ENCODE data around the gene ZFHX3.
A peak's percentile ranks its signal among the peaks of the same experiment; 100 is the strongest.

The ZFHX3 gene

GRCh38 chr16:73037845-73038570 lies 9.9 kb downstream of the ZFHX3 start:
- DNase-seq, result no peak

DNA sequence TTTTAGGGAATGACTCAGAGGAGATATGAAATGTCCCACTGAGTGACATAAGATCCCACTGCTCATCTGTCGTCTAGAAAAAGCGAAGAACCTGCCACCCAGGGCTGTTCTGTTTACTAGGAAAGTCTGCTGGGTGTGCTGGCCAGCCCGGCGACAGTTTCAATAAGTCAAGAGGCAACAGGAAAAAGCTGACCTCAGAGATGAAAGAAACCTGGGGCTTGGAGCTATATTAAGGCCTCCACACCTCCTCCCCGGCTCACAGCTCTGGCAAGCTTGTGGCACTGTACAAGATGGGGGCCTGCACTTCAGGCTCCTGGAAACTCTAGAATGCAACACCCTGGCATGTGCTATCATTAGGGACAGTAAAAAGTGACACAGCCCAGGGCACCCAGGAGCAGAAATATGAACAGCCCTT lies 10.6 kb downstream of the ZFHX3 start:
- no peak for DNase-seq

GRCh38 chr16:73036074-73036826 lies 11.7 kb downstream of the ZFHX3 start:
- DNase-seq, result no peak

DNA sequence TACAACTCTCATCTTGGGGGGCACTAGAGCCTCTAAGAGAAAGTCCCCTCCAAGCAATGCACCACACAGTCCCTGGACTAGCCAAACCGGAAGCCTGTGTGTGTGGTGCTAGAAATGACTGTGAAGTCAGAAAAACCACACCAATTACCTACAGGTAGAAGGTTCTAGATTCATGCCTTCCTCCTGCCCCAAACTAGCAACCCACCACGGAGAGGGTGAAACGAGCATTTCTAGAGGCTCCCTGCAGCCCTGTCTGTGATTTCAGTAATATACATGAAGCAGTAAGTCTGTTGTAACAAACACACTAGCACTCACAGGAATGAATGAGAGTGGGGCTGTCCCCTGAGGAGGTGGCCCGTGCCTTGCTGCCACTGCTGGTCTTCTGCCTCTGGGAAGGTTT lies 13.6 kb downstream of the ZFHX3 start:
- DNase-seq, result no peak

GRCh38 chr16:73033271-73033998 lies 14.5 kb downstream of the ZFHX3 start:
- no peak for DNase-seq

DNA sequence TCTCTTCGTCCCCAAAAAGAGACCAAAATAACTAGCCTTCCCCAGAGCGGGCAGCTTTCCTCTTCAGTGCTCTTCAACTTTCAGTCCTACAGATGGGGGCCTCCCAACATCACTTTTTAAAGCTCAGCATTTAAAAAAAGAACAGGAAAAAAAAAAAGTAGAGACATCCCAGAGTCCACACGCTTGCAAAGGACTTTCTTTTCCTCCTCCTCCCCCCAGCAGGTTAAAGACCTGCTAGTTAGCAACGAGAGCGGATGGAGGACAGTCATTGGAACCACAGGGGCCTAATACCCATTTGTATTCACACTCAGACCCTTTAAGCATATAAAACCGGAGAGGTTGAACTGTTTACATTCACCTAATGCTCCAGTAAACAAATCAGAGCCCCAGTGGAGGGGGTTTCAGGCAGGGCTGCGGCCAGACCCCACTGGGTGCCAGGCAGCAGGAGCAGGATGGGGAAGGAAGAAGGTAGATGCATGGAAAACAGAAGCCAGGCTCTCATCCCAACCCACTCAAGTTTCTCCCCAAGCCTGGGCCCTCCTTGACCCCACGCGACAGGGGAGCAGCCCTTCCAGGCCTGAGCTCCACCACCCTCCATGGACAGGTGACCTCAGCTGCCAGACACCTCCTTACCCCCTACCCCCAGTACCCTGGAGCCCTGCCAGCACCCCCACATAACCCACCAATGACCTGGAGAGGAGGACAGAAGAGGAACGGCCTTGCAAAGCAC lies 15.2 kb downstream of the ZFHX3 start:
- peak; percentile 35 for DNase-seq

- no peak for DNase-seq
Measured at GRCh38 chr16:73031984-73032383, 15.9 kb downstream of the ZFHX3 start.

GRCh38 chr16:73031155-73031866 lies 16.6 kb downstream of the ZFHX3 start:
- DNase-seq, result no peak

GRCh38 chr16:73028721-73029361 lies 19.1 kb downstream of the ZFHX3 start:
- DNase-seq, result no peak

DNA sequence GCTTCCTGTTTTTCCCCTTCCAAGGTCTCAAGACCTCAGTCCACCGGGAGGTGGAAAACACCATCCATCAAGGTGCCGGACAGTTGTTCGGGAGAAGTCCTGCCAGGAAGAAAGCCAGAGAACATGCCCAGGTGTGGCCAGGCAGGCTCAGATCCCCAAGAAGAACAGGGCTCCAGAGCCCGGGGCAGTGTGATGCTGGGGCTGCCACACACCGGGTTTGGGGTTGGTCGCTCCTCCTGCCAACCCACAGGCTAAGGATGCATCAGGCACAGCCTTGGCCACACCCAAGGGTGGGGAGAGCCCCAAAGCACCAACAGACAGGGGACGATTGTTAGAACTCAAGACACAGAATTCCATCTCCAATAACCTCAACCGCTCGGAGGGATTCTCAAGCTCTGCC lies 19.7 kb downstream of the ZFHX3 start:
- DNase-seq, result no peak

GRCh38 chr16:73027685-73028111 lies 20.2 kb downstream of the ZFHX3 start:
- DNase-seq, result no peak

- DNase-seq, result no peak
Measured at GRCh38 chr16:73026754-73027684, 20.9 kb downstream of the ZFHX3 start.

DNA sequence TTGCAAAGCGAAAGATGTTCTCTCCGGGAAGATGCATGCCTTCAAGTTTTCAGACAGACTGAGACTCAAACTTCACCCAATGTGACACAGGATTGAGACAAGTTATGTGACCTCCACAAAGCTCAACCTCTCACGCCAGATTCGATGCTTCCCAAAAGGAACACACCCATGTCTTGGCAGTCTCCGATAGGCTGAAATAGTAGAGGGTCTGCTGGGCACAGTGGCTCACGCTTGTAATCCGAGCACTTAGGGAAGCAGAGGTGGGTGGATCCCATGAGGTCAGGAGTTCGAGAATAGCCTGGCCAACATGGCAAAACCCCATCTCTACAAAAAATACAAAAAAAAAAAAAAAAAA lies 22.1 kb downstream of the ZFHX3 start:
- DNase-seq, result no peak

GRCh38 chr16:73025151-73025855 lies 22.6 kb downstream of the ZFHX3 start:
- DNase-seq, result no peak

DNA sequence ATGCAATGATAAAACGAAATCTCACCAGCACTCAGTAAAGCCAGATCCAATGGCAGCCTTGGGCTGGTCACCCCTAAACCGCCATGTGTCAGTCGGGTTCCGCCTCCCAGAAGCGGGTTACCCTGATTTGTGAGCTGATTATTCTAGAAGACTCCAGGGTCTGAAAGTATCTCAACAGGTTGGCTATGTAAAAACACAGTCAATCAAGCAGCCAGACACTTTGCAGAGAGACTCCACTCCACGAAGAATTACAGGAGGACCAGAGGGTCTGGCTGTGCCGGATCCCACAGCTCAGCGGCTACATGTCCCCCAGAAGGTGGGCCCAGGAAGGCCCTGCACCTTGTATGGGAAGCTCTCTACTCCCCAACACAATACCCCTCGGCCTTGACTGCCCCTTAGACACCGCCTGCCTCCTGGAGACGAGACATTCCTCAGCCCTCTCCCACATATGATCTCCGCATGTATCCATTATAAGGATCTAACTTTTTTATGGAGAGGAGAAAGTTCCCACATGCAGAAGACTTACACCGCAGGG lies 23.3 kb downstream of the ZFHX3 start:
- DNase-seq, result no peak

DNA sequence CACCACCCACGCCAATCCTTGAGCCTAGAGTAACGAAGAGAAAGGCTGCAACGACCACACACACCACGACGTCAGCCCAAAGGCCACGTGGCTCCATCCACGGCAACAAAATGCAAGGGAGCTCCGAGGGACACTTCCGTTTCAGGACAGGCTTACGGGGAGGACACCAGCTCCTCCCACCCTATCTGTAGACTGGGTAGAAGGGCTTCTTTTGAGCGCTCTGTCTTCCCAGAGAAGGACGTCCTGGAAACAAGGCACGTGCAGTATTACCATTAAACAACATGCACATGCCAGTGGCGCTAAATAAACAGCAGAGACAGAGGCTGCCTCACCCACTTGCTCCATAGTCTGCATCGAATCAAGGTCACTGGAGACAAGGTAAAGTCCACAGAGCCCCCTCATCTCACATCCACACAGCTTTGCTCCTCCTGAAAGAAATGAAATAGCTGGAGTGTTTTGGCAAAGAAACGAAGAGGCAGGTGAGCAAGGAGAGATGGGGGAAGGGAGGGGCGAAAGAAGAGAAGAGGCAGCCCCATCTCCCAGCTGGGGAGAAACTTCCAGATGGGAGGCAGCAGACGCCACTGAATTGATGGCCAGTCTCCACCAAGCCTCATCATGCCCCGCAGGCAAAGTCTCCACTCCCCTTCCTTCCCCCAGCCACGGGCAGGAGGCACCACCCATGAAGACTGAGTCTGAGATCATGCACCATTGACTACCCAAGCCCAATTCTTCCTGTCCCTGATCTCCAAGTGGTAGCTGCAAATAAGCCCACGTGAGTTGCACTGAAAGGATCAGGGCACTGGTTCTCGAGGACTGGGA lies 24.0 kb downstream of the ZFHX3 start:
- no peak for DNase-seq

GRCh38 chr16:73023320-73023719 lies 24.6 kb downstream of the ZFHX3 start:
- no peak for DNase-seq

DNA sequence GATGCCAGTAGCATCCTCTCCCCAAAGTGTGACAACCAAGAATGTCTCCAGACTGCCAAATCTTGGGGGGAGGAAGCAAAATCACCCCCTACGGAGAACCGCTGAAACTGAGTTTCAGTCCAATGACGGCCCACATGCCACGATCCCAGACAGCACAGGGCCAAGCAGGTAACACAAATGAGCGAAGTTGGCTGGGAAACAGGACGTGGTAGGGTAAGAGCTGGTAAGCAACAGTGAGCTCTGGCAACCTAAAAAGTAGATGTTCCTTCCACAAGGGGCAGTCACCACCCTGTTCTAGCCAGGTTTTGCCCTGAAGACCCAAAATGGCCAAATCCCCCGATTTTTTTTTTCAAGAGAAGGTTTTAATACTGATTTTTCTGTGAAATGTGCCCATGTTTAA lies 25.4 kb downstream of the ZFHX3 start:
- no peak for DNase-seq

All from MV-4-11 (cell line).